NB4 (cell line): ENCODE data around the gene VAT1L.

Experiments
- DNase-seq: peaks from one replicate; pipeline ENCODE4 v3.0.0; 2010; ENCODE audit warnings: low read depth
- H3K4me3 ChIP-seq: one replicate; pipeline ENCODE4 v1.5.1; 2011; ENCODE audit warnings: mild to moderate bottlenecking, low read depth, low read length, moderate library complexity
- MYC ChIP-seq: IDR thresholded peaks from 2 replicates; pipeline ENCODE4 v1.6.1; 2011; ENCODE audit warnings: low read depth, low read length
- POLR2A ChIP-seq: IDR thresholded peaks from 2 replicates; pipeline ENCODE4 v1.6.1; 2011; ENCODE audit warnings: mild to moderate bottlenecking; ENCODE audit not compliant: insufficient read length; ENCODE audit errors: extremely low read depth
- TF ChIP-seq, protein P1 (sequence below): IDR thresholded peaks from 2 replicates; pipeline ENCODE4 v1.6.1; 2011; ENCODE audit warnings: low read depth, low read length
- TF ChIP-seq, protein P2 (sequence below): IDR thresholded peaks from one replicate; pipeline ENCODE4 v1.5.1; 2012; ENCODE audit warnings: low read depth, low read length

VAT1L gene, protein sequence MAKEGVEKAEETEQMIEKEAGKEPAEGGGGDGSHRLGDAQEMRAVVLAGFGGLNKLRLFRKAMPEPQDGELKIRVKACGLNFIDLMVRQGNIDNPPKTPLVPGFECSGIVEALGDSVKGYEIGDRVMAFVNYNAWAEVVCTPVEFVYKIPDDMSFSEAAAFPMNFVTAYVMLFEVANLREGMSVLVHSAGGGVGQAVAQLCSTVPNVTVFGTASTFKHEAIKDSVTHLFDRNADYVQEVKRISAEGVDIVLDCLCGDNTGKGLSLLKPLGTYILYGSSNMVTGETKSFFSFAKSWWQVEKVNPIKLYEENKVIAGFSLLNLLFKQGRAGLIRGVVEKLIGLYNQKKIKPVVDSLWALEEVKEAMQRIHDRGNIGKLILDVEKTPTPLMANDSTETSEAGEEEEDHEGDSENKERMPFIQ

DNA sequence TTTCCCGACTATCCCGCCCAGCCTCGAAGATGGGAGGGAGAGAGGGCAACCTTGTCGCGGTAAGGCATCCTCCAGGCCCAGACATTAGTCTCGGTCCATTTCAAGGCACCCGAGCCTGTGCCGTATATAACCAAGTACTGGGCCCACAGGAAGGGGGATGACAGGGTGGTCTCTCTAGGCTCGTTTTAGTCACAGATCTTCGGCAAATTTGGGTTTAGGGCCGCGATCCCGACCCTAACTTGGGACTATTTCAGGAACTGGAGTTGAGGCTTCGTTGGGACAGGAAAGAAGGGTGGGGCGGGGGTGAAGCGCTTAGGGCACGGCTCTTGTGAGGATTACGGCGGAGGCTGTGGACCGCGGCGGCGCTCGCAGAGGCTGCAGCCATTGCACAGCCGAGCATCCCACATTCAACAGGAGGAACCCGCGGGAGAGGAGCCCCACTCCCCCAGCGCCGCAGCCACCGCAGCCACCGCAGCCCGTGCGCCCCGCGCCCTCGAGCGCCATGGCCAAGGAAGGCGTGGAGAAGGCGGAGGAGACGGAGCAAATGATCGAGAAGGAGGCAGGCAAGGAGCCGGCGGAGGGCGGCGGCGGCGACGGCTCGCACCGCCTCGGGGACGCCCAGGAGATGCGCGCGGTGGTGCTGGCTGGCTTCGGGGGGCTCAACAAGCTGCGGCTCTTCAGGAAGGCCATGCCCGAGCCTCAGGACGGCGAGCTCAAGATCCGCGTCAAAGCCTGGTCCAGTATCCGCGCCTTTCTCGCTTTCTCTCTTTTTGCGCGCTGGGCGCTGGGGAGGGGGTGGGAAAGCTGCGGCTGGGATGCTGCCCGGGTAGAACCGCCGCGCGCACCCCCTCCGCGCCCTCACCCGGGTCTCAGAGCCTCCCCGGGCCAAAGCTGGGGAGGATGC lies at the start of gene VAT1L:
Gene VAT1L (plus strand): TSS at position 384 of the 904 bp plus-strand sequence. CDS start 119 bp downstream, at position 503.
- peak within 1 kb of the TSS; percentile 9 for H3K4me3 ChIP-seq
- no peak for TF ChIP-seq POLR2A
- no peak for TF ChIP-seq MYC
- TF ChIP-seq, protein P1, sequence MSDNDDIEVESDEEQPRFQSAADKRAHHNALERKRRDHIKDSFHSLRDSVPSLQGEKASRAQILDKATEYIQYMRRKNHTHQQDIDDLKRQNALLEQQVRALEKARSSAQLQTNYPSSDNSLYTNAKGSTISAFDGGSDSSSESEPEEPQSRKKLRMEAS = no peak
- TF ChIP-seq, protein P2, sequence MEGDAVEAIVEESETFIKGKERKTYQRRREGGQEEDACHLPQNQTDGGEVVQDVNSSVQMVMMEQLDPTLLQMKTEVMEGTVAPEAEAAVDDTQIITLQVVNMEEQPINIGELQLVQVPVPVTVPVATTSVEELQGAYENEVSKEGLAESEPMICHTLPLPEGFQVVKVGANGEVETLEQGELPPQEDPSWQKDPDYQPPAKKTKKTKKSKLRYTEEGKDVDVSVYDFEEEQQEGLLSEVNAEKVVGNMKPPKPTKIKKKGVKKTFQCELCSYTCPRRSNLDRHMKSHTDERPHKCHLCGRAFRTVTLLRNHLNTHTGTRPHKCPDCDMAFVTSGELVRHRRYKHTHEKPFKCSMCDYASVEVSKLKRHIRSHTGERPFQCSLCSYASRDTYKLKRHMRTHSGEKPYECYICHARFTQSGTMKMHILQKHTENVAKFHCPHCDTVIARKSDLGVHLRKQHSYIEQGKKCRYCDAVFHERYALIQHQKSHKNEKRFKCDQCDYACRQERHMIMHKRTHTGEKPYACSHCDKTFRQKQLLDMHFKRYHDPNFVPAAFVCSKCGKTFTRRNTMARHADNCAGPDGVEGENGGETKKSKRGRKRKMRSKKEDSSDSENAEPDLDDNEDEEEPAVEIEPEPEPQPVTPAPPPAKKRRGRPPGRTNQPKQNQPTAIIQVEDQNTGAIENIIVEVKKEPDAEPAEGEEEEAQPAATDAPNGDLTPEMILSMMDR = no peak
- peak; percentile 69 for DNase-seq

DNA sequence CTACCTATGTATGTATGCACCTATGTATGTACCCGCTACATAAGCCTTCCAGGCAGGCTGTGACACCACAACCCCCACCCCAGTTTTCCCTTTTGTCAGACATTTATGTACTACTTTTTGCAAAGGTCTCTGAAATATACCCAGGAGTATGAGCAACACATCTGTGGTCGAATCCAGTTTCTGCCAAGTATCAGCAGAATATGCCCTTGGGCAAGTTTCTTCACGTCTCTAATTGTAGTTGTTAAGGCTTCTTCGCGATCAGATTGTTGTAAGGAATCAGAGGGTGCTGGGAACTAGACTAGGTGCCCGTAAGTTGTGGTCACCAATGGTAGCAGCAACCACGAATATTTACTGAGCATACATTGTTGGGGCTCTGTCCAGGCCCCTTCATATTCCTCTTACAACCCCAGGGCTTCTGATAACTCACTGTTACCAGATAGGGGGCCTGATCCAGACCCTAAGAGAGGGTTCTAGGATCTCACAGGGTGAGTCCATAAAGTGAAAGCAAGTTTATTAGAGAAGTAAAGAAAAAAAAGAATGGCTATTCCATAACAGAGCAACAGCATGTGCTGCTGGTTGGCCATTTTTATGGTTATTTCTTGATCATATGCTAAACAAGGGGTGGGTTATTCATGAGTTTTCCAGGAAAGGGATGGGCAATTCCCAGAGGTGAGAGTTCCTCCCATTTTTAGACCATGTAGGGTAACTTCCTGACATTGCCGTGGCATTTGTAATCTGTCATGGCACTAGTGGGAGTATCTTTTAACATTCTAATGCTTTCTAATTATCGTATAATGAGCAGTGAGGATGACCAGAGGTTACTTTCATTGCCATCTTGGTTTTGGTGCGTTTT lies 49.4 kb upstream of the VAT1L start:
- TF ChIP-seq POLR2A (no peak), MYC (no peak)
- TF ChIP-seq, protein P2 = no peak
- TF ChIP-seq, protein P1 = no peak
- no peak for DNase-seq
- H3K4me3 ChIP-seq = no peak overlapping the region

DNA sequence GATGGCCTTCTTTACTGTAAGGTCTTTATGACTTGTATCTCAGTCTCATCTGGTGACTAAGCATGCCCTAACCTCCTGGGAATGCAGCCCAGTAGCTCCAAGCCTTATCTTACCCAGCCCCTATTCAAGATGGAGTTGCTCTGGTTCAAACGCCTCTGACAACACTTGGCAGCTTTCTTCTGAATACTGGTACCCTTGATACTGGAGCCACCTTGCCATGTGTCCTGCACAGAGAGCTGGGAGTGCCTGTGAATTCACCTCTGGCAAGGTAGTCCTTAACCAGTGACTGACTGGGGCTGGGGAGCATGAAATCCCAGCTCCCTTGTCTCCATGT lies 48.8 kb upstream of the VAT1L start:
- TF ChIP-seq, protein P1 = no peak
- TF ChIP-seq MYC = no peak
- no peak for TF ChIP-seq POLR2A
- TF ChIP-seq, protein P2 = no peak
- no peak for DNase-seq
- H3K4me3 ChIP-seq = no peak overlapping the region

DNA sequence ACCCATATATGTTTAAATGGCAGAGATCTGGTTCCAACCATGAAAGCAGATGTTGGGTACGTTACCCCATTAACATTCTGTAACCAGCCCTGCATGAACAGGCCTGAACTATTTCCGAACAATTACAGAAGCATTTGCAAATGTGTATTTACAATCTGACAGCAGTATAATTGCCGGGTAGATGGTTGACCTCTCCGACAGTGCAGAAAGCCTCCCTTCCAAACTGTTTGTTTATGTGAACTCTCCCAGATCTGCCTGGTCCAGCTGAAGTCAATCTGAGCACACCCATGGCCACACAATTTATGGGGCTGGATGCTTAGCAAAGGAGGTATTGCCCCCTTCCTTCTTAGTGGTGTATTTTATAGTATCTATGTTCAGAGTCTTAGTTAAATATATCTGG lies 44.2 kb upstream of the VAT1L start:
- TF ChIP-seq MYC (no peak), POLR2A (no peak)
- TF ChIP-seq, protein P2 = no peak
- TF ChIP-seq, protein P1 = no peak
- no peak for DNase-seq
- H3K4me3 ChIP-seq = no peak overlapping the region

DNA sequence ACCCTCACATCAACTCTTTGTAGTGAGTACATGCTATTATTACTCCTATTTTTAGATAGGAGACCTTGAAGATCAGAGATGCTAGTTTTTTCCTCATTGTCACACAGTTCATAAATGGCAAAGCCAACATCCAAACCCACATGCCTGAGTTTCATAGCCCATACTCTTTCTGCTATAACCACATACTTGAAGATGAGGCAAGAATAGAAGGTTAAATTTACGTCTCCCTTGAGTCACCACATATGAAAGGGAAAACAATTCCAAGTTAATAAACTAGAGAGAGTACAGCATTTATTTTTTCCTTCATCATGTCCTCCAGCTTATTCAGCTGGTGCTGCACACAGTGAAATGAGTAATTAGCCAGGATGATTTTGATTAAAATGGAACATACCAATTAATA lies 42.4 kb upstream of the VAT1L start:
- DNase-seq = no peak
- no peak overlapping the region for H3K4me3 ChIP-seq
- TF ChIP-seq, protein P1 = no peak
- TF ChIP-seq MYC (no peak), POLR2A (no peak)
- TF ChIP-seq, protein P2 = no peak
